H1 (cell line): ENCODE results near the gene TLL2. TPM values are rescaled to one million over a fixed set of nuclear protein-coding genes. Genes with fewer than 3 reads are reported as not detected.

Experiments used
- CEBPB ChIP-seq: IDR thresholded peaks from 2 replicates; pipeline ENCODE4 v1.6.1; 2012; ENCODE audit warnings: low read depth, low read length
- CHD2 ChIP-seq: IDR thresholded peaks from 2 replicates; pipeline ENCODE4 v1.6.1; 2012; ENCODE audit warnings: low read length, improper control_type of control experiment
- CTCF ChIP-seq, 3 experiments: IDR thresholded peaks; 1 replicate in 2 of 3; 2 replicates in 1 of 3; pipeline versions ENCODE4 v1.5.1 to v1.6.1; 2011; ENCODE audit warnings: low read length in 3 of 3, mild to moderate bottlenecking in 3 of 3, inconsistent platforms in 2 of 3, low read depth in 1 of 3, moderate library complexity in 1 of 3; ENCODE audit not compliant: insufficient read depth in 1 of 3; ENCODE audit errors: control extremely low read depth in 1 of 3
- E2F6 ChIP-seq: IDR thresholded peaks from 2 replicates; pipeline ENCODE4 v1.6.1; 2012; ENCODE audit warnings: inconsistent platforms
- EGR1 ChIP-seq: IDR thresholded peaks from 2 replicates; pipeline ENCODE4 v1.6.1; 2011; ENCODE audit warnings: low read depth, low read length, borderline replicate concordance
- EP300 ChIP-seq, 2 experiments: IDR thresholded peaks; 1 replicate in 1 of 2; 2 replicates in 1 of 2; pipeline ENCODE4 v1.6.1; 2011 to 2012; ENCODE audit warnings: low read depth in 2 of 2, low read length in 2 of 2, mild to moderate bottlenecking in 2 of 2, borderline replicate concordance in 1 of 2, inconsistent platforms in 1 of 2, moderate library complexity in 1 of 2
- EZH2 ChIP-seq: fragments of 200-600 bp; sonication (generic); IDR thresholded peaks from 2 replicates; pipeline ENCODE4 v1.7.1; 2012; ENCODE audit warnings: low read depth, mild to moderate bottlenecking, moderate library complexity, low read length, inconsistent platforms; ENCODE audit not compliant: severe bottlenecking
- MAX ChIP-seq: IDR thresholded peaks from 2 replicates; pipeline ENCODE4 v1.6.1; 2012; ENCODE audit warnings: inconsistent platforms
- POLR2A ChIP-seq, 2 experiments: IDR thresholded peaks; 1 replicate in 1 of 2; 2 replicates in 1 of 2; pipeline ENCODE4 v1.6.1; 2011; ENCODE audit warnings: low read depth in 2 of 2, low read length in 2 of 2, mild to moderate bottlenecking in 2 of 2; ENCODE audit errors: control extremely low read depth in 1 of 2
- POLR2AphosphoS5 ChIP-seq: IDR thresholded peaks from 2 replicates; pipeline ENCODE4 v1.6.1; 2011; ENCODE audit warnings: low read depth, low read length
- YY1 ChIP-seq: IDR thresholded peaks from 2 replicates; pipeline ENCODE4 v1.6.1; 2011; ENCODE audit warnings: low read depth, mild to moderate bottlenecking, low read length
- polyA plus RNA-seq, 7 experiments: library from polyadenylated mRNA; depleted of rRNA in 3 of 7; stranded (reverse) in 5 of 7; unstranded in 2 of 7; fragments of >200 nt in 5 of 7; fragments of 200-250 nt in 2 of 7; gene quantifications; 1 replicate in 5 of 7; 2 replicates in 1 of 7; 4 replicates in 1 of 7; pipeline versions ENCODE4 v1.2.1 to v1.2.3, GENCODE V29; 2011 to 2013; ENCODE audit warnings: missing spikeins in 2 of 7, mixed read lengths in 2 of 7
- total RNA-seq: library from RNA; stranded (reverse); fragmentation: NEBNext Ultra II Directional; extraction: Animal tissue kit (Norgen Biotek cat#: 25700); gene quantifications from 2 replicates; pipeline ENCODE4 v1.2.1, GENCODE V29; 2021

Gene TLL2
- total and polyA plus RNA-seq, 2 of the 8 experiments (the other 6 are each of a cell fraction or from before 2014, with no cell fraction given), result 2.4 to 3.2 TPM

GRCh38 chr10:96513698-96514561 lies at the start of gene TLL2 (continued):
- TF ChIP-seq EZH2, result no peak
- TF ChIP-seq MAX, result peak; percentile 75
- peak; percentile 60 to 84 (median 73) for TF ChIP-seq CTCF (IDR thresholded peaks at IDR 0.05; ENCODE audit: control extremely low read depth in 1 of 3, insufficient read depth in 1 of 3, low read depth in 1 of 3, low read length in 3 of 3)
- no peak for TF ChIP-seq CHD2
- no peak for TF ChIP-seq CEBPB
- no peak for TF ChIP-seq YY1
- TF ChIP-seq EGR1, result no peak
- peak in 1 of 2 experiments; percentile 60; a peak in 1 of 3 replicates for TF ChIP-seq POLR2A (IDR thresholded peaks at IDR 0.05; ENCODE audit: control extremely low read depth in 1 of 2, low read depth in 2 of 2, low read length in 2 of 2)
- TF ChIP-seq POLR2AphosphoS5, result peak; percentile 30; the same call in 1 of the 2 replicates
- peak in 1 of 2 experiments; percentile 66; a peak in 1 of 3 replicates for TF ChIP-seq EP300 (IDR thresholded peaks at IDR 0.05; ENCODE audit: borderline replicate concordance in 1 of 2, low read depth in 2 of 2, low read length in 2 of 2)
- peak; percentile 89 for TF ChIP-seq E2F6
